ENCODE results near the gene DIRAS2. TPM values are rescaled to one million over a fixed set of nuclear protein-coding genes. Genes with fewer than 3 reads are reported as not detected.
"Not testable (repeated sequence)": the region's sequence is repeated elsewhere in the genome, so short reads cannot be mapped to it uniquely, and the experiment has no call there.

Gene DIRAS2
- total RNA-seq, 1 donor from 2014 or later: 0.27 TPM

GRCh38 chr9:90665072-90665471, 22.4 kb upstream of the DIRAS2 start:
- no peaks in the 10 kb centered on the region for H3K4me1 Mint-ChIP-seq (ENCODE audit: low read depth, unreplicated experiment)
- H3K9me3 Mint-ChIP-seq (ENCODE audit: unreplicated experiment): no peaks in the 10 kb centered on the region
- H3K36me3 Mint-ChIP-seq (ENCODE audit: unreplicated experiment): peaks cover 5% of the 10 kb centered on the region
- no peak overlapping the region for H3K27ac Mint-ChIP-seq (ENCODE audit: unreplicated experiment)
- TF ChIP-seq CTCF (IDR thresholded peaks at IDR 0.05; ENCODE audit: partially characterized antibody, unreplicated experiment): no peak
- H3K4me3 Mint-ChIP-seq (ENCODE audit: unreplicated experiment): no peak overlapping the region
- no peaks in the 10 kb centered on the region for H3K27me3 Mint-ChIP-seq (ENCODE audit: unreplicated experiment)
- peak; percentile 24 for DNase-seq

GRCh38 chr9:90659650-90660364, 17.2 kb upstream of the DIRAS2 start:
- Mint-ChIP-seq H3K36me3 (ENCODE audit: unreplicated experiment) (no peaks in the 10 kb centered on the region), H3K4me1 (ENCODE audit: low read depth, unreplicated experiment) (no peaks in the 10 kb centered on the region), H3K4me3 (ENCODE audit: unreplicated experiment) (no peak overlapping the region), H3K27ac (ENCODE audit: unreplicated experiment) (no peak overlapping the region), H3K9me3 (ENCODE audit: unreplicated experiment) (no peaks in the 10 kb centered on the region), H3K27me3 (ENCODE audit: unreplicated experiment) (no peaks in the 10 kb centered on the region)
- no peak for TF ChIP-seq CTCF (IDR thresholded peaks at IDR 0.05; ENCODE audit: partially characterized antibody, unreplicated experiment)
- no peak for DNase-seq

- H3K4me1 Mint-ChIP-seq (ENCODE audit: low read depth, unreplicated experiment): no peaks in the 10 kb centered on the region
- H3K4me3 Mint-ChIP-seq (ENCODE audit: unreplicated experiment): no peak overlapping the region
- H3K27me3 Mint-ChIP-seq (ENCODE audit: unreplicated experiment): no peaks in the 10 kb centered on the region
- no peak for DNase-seq
- no peak for TF ChIP-seq CTCF (IDR thresholded peaks at IDR 0.05; ENCODE audit: partially characterized antibody, unreplicated experiment)
- no peak overlapping the region for H3K27ac Mint-ChIP-seq (ENCODE audit: unreplicated experiment)
- no peaks in the 10 kb centered on the region for H3K36me3 Mint-ChIP-seq (ENCODE audit: unreplicated experiment)
- no peaks in the 10 kb centered on the region for H3K9me3 Mint-ChIP-seq (ENCODE audit: unreplicated experiment)
Measured at GRCh38 chr9:90658783-90659182, 16.2 kb upstream of the DIRAS2 start.

GRCh38 chr9:90658181-90658580, 15.6 kb upstream of the DIRAS2 start:
- no peaks in the 10 kb centered on the region for H3K27me3 Mint-ChIP-seq (ENCODE audit: unreplicated experiment)
- DNase-seq: no peak
- no peak for TF ChIP-seq CTCF (IDR thresholded peaks at IDR 0.05; ENCODE audit: partially characterized antibody, unreplicated experiment)
- H3K4me1 Mint-ChIP-seq (ENCODE audit: low read depth, unreplicated experiment): no peaks in the 10 kb centered on the region
- no peaks in the 10 kb centered on the region for H3K36me3 Mint-ChIP-seq (ENCODE audit: unreplicated experiment)
- H3K9me3 Mint-ChIP-seq (ENCODE audit: unreplicated experiment): no peaks in the 10 kb centered on the region
- no peak overlapping the region for H3K4me3 Mint-ChIP-seq (ENCODE audit: unreplicated experiment)
- no peak overlapping the region for H3K27ac Mint-ChIP-seq (ENCODE audit: unreplicated experiment)

- not testable (repeated sequence) for H3K4me3 Mint-ChIP-seq (ENCODE audit: unreplicated experiment); DNase-seq; H3K27me3 Mint-ChIP-seq (ENCODE audit: unreplicated experiment); H3K4me1 Mint-ChIP-seq (ENCODE audit: low read depth, unreplicated experiment); H3K36me3 Mint-ChIP-seq (ENCODE audit: unreplicated experiment); H3K9me3 Mint-ChIP-seq (ENCODE audit: unreplicated experiment); H3K27ac Mint-ChIP-seq (ENCODE audit: unreplicated experiment)
Measured at GRCh38 chr9:90656876-90657275, 14.3 kb upstream of the DIRAS2 start.
